Epithelial cell of umbilical artery (primary cell): ENCODE measurements around the gene TMEM106C. TPM values are rescaled to one million over a fixed set of nuclear protein-coding genes. Genes with fewer than 3 reads are reported as not detected.

Experiments
- total RNA-seq: library from RNA; depleted of rRNA; stranded (reverse); fragments of >200 nt; gene quantifications from 2 replicates; pipeline ENCODE4 v1.2.3, GENCODE V29; 2014

The TMEM106C gene
- total RNA-seq = 94.5 and 164 TPM in 2 replicates

GRCh38 chr12:47963340-47964040 is at the start of gene TMEM106C:
Gene TMEM106C (plus strand): TSS chr12:47963596. CDS start chr12:47964237, 641 bp downstream.

GRCh38 chr12:48004053-48004941 is 40.9 kb downstream of the TMEM106C start, which contains the start of gene COL2A1:
Gene COL2A1 (minus strand): TSS chr12:48004476. CDS start chr12:48004321, 155 bp downstream.

Other genes starting within 250 kb of the TMEM106C start
- gene ENDOU, start 238.1 kb upstream of the TMEM106C start, total RNA-seq = not detected in 2 replicates
- gene RAPGEF3, start 204.7 kb upstream of the TMEM106C start, total RNA-seq = 17.2 and 29.5 TPM in 2 replicates
- gene SLC48A1, start 190.4 kb upstream of the TMEM106C start, total RNA-seq = 9.4 and 12.8 TPM in 2 replicates
- gene HDAC7, start 143.7 kb upstream of the TMEM106C start, total RNA-seq = 36.1 and 37.8 TPM in 2 replicates
- under 0.01 and 0.30 TPM in 2 replicates for gene VDR, start 58.6 kb upstream of the TMEM106C start, total RNA-seq
- gene COL2A1, start 40.9 kb downstream of the TMEM106C start, total RNA-seq = not detected in 2 replicates
- 14.3 and 14.9 TPM in 2 replicates for gene SENP1, start 142.5 kb downstream of the TMEM106C start, total RNA-seq
- 78.0 and 98.5 TPM in 2 replicates for gene PFKM, start 155.8 kb downstream of the TMEM106C start, total RNA-seq
- gene ASB8, start 193.9 kb downstream of the TMEM106C start, total RNA-seq = 11.4 and 15.5 TPM in 2 replicates
- under 0.01 and 0.76 TPM in 2 replicates for gene CCDC184, start 220.0 kb downstream of the TMEM106C start, total RNA-seq
- under 0.01 TPM in 1 of 2 replicates, not detected in the other for gene OR10AD1, start 239.7 kb downstream of the TMEM106C start, total RNA-seq